ENCODE data around the gene HAUS3.
A peak's percentile ranks its signal among the peaks of the same experiment; 100 is the strongest.

HAUS3 gene

GRCh38 chr4:2262944-2263250 lies 21.0 kb upstream of the HAUS3 start:
- DNase-seq: no peak

DNA sequence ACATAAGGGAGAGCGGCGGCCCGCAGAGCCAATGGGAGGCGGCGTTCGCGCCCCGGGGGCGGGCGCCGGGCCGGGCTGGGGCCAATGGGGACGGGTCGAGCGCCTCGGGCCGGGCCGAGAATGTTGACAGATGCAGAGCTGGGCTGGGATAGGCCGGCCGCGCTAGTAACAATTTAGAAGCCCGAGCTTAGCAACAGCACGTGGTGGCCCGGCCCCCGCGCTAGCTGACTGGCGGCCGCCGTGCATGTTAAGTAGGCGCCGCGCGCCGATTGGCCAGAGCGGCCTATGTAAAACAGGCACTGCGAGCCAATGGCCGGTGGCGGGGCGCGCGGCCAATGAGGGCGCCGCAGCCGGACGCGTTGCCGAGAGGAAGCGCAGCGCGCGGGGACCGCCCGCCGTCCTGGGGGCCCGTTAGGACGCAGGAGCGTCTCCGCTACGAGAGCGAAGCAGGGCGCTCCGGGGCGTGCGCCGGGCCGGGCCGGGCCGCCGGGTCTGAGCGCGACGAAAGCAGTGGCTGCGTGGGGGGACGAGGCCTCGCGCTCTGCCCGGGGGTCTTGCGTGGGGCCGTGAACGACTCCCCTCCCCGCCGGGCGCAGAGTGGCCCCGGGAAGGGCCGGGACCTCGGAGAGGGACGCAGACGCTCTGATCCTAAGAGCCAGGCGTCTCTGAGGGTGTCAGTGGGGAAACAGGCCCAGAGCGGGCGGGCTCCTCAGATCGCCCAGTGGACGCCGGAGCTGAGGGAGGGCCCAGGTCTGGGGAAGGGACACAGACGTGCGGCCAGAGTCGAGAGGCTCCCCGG lies 20.4 kb upstream of the HAUS3 start:
- DNase-seq: peak; percentile 98

DNA sequence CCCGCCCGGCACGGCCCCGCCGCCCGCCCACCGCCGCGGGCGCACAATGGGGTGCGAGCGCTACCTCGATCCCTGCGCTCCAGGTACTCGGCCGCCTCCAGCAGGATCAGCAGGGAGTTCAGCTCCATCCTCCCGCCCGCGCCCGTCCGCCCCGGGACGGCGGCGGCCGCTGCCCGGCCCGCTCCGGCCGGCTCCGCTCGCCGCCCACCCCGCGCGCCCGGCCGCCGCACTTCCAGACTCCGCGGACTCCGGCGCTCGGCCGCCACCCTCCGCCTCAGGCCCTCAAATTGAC lies 19.9 kb upstream of the HAUS3 start, which contains the start of gene MXD4:
Gene MXD4, minus strand, starts transcription at position 257 of the 292 bp plus-strand sequence. Its CDS starts 129 bp downstream, at position 128.
- no peak for DNase-seq

- DNase-seq: peak; percentile 65
Measured at GRCh38 chr4:2261110-2261852, 19.4 kb upstream of the HAUS3 start.

DNA sequence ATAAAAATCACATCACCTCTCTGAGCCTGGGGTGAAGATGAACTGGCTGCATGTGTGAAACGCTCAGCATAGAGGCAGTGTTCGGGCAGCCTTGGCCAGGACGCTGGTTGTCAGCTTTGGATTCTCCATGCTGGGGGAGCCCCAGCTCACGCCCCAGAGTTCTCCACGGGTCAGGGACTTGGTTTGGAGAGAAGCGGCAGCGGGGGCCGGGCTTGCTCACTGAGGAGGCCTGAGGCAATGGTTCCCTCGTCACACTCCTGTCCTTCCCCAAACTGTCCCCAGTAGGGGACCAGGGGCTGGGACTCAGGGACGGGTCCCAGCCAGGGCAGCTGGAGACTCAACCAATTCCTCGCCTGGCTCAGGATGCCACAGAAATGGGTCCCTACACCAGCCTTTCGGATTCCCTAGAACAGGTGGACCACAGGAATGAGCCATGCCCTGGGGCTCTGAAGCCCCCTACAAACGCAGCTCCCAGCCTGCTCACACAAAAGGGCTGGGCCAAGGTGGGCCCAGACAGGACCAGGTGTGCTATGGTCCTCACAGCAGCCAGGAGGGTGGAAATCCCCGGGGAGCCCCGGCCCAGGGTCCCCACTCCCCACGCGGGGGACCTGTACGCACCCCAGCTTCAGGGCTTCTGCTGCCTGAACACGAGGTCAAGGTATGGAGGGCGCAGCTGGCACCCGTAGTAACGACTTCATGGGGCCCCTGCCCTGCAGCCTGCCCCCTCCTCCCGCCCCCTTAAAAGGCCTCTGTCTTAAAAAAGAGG lies 18.6 kb upstream of the HAUS3 start:
- peak; percentile 1 for DNase-seq

GRCh38 chr4:2259541-2260343 lies 17.8 kb upstream of the HAUS3 start:
- DNase-seq: peak; percentile 1

GRCh38 chr4:2259036-2259540 lies 17.2 kb upstream of the HAUS3 start:
- peak; percentile 1 for DNase-seq

- DNase-seq: peak; percentile 1
Measured at GRCh38 chr4:2258091-2259035, 16.4 kb upstream of the HAUS3 start.

- peak; percentile 2 for DNase-seq
Measured at GRCh38 chr4:2257361-2258081, 15.6 kb upstream of the HAUS3 start.

GRCh38 chr4:2256781-2257191 lies 14.9 kb upstream of the HAUS3 start:
- DNase-seq: peak; percentile 1

DNA sequence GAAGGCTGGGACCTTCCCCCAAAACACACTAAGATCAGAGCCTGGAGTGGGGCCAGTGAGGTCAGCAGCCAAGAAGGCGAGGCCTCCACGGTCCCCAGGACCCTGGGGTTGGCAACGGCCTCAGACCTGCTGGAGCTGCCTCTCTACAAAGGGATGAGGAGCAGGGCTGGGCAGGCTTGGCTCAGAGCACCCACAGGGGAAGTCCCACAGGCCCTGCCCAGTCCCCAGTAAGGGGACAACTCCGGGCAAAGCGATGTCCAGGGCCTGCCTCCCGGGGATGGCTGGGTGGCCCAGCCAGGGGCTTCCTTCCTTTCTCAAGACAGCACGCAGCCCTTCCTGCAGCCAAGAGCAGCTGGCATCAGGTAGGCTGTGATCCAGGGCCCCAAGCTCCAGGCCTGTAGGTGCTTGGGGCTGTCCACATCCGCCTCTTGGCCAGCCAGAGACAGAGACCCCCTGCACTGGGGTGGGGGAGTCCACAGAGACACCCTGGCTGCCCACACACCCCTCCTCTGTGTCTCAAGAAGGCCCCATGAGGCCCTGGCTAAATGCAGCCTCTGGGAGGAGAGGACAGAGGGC lies 14.3 kb upstream of the HAUS3 start:
- DNase-seq: no peak

- peak; percentile 1 for DNase-seq
Measured at GRCh38 chr4:2255501-2256155, 13.7 kb upstream of the HAUS3 start.

GRCh38 chr4:2254665-2255500 lies 13.0 kb upstream of the HAUS3 start:
- no peak for DNase-seq

DNA sequence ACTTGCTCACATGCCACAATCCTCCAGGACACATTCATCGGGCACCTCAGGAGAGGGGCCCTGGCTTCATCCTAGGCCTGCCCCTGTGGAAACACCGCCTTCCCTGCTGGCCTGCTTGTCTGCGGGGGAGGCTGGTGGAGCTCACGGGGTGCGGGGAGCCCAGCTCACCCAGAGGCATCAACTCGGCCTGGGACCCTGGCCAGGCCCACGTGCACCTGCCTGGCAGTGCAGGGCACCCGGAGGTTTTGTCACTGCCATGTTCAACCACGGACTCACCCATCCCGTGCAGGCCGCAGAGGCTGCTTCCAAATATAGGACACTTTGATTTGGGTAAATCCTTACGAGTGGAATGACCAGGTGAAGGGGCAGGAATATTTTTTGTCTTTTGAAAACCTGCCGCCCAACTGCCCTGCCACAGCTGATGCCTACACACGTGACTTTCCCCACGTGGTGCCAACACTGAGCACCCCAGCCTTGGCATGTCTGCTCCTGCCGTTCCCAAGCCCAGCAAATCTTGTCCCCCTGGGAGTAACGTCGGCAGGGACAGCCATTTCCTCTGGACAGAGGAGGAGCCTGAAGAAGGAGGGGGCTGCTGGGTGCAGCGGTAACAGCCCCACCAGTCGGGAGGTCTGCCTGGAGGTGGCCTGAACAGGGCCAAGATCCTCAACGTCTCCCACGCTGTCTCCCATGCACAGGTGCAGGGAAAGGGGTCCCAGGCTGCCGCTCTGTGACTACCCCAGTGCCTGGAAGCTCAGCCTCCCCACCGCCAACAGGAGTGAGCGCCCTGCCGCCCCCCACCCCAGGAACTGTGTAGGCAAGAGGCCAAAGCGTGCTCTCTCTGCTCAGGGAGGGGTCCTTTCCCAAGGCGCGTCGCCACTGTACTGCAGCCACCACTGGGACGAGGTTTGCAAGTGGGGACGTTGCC lies 11.5 kb upstream of the HAUS3 start:
- peak; percentile 0 for DNase-seq

GRCh38 chr4:2252530-2253091 lies 10.7 kb upstream of the HAUS3 start:
- DNase-seq: no peak

GRCh38 chr4:2251795-2252529 lies 10.0 kb upstream of the HAUS3 start:
- DNase-seq: peak; percentile 1
